Middle frontal gyrus (tissue), 1 donor: Measurements from ENCODE around the gene KIZ.
"Not testable (repeated sequence)": the region's sequence is repeated elsewhere in the genome, so short reads cannot be mapped to it uniquely, and the experiment has no call there.

ENCODE experiments used
- DNase-seq: peaks from one replicate; pipeline ENCODE4 v3.0.0-alpha.2; 2015; ENCODE audit warnings: low spot score; ENCODE audit errors: extremely low spot score

Gene KIZ

DNA sequence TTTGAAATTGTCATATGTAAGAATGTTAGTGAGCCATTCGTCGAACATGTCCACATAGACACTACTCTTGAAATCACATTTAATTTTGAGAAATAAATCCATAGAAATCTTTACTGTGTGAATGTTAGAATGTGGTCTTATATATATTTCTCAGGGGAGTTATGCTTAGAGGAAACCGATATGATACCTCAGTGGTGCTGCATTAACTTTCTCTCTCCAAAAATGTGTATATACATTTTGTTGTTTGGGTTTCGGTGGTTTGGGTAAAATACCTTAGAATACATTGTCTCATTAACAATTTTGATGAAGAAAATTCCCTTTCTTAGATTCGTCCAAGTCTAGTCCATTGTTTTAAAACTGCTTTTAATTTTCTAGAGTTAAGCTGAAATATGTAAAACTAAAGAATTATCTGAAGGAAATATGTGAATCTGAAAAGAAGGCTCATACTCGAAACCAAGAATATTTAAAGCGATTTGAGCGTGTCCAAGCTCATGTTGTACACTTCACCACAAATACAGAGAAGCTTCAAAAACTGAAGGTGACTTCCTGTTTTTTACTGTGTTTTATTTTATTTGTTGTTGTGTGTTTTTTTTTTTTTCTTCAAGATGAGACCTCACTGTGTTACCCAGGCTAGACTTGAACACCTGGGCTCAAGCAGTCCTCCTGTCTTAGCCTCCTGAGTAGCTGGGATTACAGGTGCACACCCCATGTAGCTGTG is 10.3 kb downstream of the KIZ start:
- DNase-seq = no peak

- DNase-seq = no peak
Measured at GRCh38 chr20:21137078-21137477, 11.2 kb downstream of the KIZ start.

DNA sequence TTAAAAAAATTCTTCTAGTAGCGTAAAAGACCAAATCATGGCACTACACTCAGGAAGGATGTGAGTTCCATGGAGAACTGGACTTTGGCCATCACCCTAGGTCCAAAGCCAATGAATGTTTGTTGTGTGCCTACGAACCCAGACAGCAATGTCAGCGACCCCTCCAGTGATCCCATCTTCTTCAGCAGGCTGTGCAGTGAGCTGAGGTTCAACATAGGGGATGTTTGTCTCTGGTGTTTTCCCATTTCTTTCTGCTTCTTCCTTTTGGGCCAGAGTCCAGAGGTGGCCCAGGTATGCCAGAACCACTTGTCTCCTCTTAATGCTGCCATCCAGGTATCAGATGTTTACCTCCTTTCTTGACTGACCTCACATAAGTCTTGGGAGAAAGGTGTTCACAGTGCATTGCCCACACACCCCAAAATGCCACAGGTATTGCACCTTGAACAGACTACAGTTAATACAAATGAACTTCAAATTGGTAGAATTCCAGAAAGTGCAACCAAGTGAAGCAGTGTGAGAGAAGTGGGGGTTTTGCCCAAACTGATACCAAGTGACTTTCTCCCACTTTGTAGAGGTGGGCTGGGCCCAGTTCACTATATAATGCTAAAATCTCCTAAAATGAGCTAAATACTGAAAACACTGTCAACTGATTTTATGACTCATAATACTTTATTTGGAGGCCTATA is 14.1 kb downstream of the KIZ start:
- no peak for DNase-seq

- no peak for DNase-seq
Measured at GRCh38 chr20:21141825-21142224, 15.9 kb downstream of the KIZ start.

DNA sequence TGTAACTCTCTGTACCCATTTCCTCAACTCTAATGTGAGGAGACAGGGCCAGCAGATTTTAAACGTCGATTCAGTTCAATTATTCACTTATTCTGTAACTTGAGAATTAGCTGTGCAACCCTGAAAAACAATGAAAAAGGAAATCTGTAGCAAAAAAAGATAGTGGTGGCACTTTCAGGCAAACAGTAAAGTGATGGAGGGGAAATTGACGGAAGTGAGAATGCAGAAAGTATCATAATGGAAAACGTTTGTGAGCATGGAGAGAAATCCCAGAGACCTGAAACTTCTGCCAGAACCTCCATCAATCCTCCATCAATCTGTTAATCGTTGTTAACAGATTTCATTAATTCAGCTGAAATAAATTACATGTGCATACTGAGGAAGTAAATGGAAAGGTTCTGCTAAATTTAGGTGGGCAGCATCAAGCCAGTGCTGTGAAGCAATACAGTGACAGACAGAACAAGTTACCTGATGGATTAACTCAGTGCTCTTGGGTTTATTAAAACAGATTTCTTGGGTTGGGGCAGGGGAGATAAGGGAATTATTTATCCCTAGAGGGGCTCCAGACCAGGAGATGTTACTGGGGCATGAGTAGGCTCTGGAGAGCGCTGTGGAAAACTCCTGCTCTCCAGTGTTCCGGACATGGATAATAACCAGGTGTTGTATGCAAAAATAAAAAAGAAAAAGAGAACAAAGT is 17.5 kb downstream of the KIZ start:
- no peak for DNase-seq

- no peak for DNase-seq
Measured at GRCh38 chr20:21145424-21145823, 19.5 kb downstream of the KIZ start.

GRCh38 chr20:21146215-21146614 is 20.3 kb downstream of the KIZ start:
- DNase-seq = no peak

DNA sequence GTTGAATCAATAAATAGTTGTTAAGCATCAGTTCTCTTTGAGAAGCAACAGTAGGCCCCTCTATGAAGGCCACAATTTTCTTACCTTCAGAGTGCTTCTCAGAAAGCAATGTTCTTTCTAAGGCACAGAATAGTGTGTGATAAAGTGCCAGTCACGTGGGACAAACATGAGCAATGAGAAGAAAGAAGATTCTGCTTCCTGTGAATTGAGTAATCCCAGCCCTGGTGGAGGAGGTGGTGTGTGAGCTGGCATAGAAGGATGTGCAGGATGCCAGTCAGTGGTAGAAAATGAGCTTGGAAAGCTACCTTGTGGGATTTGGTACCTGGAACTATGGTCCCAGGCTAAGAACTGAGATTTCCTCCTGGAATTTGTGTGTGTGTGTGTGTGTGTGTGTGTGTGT is 21.7 kb downstream of the KIZ start:
- no peak for DNase-seq

- DNase-seq = no peak
Measured at GRCh38 chr20:21149344-21149743, 23.5 kb downstream of the KIZ start.

DNA sequence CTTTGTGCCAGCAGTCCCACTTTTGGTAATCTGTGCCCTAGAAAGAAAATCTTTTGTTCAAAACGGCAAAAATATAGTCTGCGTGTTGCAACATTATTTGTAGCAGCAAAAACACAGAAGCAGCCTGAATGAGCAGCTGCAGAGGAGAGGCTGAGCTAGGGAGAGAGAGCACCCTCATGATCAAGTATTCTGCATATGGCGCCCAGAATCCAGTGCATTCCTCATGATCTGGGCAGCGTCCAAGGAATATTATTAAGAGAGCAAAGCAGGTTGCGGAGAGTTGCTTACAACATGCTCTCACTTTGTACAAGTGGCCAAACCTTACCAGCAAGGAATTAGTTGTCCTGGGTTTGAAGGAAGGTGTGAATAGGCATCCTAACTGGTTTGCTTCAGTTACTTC is 25.9 kb downstream of the KIZ start:
- DNase-seq = no peak

GRCh38 chr20:21154692-21155091 is 28.8 kb downstream of the KIZ start:
- no peak for DNase-seq

- no peak for DNase-seq
Measured at GRCh38 chr20:21155268-21155667, 29.4 kb downstream of the KIZ start.

DNA sequence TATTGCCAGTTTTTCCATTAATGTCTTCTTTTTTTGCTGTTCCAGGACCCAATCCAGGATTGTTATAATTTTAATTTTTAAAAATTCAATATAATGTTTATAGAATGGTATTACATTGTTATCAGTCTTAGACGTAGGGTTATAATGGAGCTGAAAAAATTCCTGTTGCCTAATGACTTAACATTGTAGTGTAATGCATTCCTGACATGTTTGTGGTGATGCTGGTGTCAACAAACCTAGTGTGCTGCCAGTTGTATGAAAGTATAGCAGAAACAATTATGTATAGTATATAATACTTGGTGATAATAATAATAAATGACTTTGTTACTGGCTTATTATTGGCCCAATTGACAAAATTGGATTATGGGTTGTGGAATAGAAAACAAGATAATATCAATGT is 30.4 kb downstream of the KIZ start:
- DNase-seq = no peak

DNA sequence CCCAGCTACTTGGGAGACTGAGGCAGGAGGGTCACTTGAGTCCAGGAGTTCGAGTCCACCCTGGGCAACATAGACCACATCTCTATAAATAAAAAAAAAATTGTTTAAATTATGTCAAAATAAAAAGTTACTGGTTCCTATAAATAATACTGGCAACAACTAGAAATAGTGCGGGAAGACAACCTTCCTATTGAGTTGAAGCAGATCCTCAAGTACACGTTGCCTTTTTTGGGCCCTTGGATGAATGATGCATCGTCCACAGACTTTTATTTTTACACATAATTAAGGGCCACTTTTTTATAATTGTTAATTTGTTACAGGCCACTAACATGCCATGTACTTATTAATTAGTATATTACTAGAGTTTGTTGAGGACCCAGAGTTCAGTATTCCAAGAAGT is 31.1 kb downstream of the KIZ start:
- DNase-seq = no peak

GRCh38 chr20:21159658-21160380 is 33.9 kb downstream of the KIZ start:
- DNase-seq = no peak

DNA sequence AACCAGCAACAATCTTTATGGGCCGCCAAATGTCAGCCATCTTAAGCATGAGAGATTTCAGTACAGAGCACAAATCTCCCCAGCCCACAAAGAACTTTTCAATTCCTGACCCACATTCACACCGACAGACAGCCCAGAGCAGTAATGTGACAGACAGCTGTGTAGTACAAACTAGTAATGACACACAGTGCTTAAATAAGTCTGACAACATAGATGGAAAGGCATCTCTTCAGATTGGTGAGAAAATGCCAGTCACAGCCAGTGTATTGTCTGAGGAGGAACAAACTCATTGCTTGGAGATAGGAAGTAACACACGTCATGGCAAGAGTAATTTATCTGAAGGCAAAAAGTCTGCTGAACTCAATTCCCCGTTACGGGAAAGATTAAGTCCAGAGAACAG is 36.0 kb downstream of the KIZ start:
- DNase-seq = no peak

GRCh38 chr20:21162631-21163030 is 36.7 kb downstream of the KIZ start:
- DNase-seq = no peak

- no peak for DNase-seq
Measured at GRCh38 chr20:21166801-21167200, 40.9 kb downstream of the KIZ start.

DNA sequence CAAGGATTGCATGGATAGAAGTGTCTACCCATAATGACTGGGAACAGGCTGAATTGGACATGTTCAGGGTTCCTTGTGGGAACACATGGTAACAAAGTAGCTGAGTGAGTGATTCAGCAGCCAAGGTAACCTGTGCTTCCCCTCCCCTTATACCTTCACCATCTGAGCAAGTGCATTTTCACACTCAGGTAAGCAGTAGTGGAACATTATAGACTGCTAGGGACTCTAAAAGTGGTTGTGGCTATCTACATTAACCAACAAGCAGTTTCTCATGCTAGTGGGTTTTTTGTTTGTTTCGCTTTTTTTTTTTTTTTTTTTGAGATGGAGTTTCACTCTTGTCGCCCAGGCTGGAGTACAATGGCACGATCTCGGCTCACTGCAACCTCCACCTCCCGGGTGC is 41.4 kb downstream of the KIZ start:
- no peak for DNase-seq

GRCh38 chr20:21168061-21168460 is 42.2 kb downstream of the KIZ start:
- DNase-seq = not testable (repeated sequence)

- DNase-seq = no peak
Measured at GRCh38 chr20:21172626-21173025, 46.7 kb downstream of the KIZ start.

- no peak for DNase-seq
Measured at GRCh38 chr20:21173485-21173884, 47.6 kb downstream of the KIZ start.
